ENCODE measurements around the gene RLIM.

The RLIM gene

DNA sequence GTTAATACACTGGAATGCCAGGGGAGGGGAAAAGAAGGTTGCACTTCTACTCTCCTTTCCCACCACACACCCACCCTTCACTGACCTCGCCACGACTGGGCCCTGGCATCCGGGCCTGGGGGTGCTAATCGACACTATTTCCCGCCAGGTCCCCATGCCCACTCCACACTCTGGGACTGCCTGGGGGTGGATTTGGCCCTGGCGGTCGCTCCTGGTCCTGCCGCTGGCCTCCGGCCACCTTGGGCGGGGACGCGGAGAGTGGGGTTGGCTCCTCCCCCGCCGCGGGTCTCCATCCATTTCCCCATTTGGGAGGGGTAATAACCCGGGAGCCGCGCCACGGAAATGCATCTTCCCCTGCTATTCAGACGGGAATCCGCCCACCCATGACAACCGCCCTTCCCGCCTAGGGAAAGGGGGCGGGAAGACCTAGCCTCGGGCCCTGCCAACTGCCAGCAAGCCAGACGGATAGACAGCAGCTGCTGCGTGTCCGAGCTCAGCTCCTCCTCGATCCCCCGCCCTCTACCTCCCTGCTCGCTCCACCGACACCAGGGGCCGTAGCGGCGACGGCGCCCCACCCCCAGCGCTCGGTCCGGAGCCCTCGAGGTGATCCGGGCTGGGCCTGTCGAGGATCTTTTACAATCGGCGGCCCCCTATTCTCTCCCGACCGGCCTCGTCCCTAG is 78.1 kb downstream of the RLIM start:
- DNase-seq, result peak; percentile 79

DNA sequence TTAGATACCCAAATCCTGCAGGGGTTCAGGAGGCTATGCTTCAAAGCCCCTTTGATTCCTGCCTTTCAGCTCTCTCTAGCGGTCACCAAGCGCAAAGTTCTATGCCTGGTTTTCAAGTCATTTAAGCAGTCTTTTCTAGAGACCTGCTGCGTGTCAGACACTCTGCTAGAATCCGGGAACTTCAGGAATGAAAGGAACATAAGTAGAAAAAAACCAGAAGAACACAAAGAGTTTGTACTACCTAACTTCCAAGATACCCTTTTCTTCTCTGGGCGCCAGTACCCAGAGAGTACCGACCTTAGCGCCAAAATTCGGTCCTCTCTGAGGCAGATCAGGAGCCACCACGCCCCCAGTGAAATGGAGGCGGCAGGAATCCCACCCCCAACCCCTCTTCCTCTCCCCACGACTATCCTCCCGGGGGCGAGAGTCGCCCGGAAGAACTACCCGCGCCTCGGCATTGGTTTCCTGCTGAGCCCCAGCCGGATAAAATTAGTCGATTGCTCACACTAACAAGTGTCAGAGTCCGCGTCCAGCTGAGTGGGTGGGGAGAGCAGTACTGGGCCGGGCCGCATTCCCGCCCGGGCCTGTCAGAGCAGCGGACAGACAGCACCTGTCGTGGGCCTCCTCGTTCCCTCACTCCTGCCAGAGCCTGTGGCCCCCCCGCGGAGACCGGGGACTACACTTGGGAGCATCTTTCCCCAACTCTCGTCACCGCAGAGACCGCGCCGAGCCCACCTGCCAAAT is 78.8 kb downstream of the RLIM start:
- peak; percentile 73 for DNase-seq
